Cardiac muscle cell (in vitro differentiated cells and primary cell): ENCODE data around the gene GHRH. TPM values are rescaled to one million over a fixed set of nuclear protein-coding genes. Genes with fewer than 3 reads are reported as not detected.

ENCODE experiments used
- DNase-seq, 2 donors: peaks; one replicate each; pipeline versions ENCODE4 v3.0.0 to v3.0.0-alpha.2; 2010 to 2017; ENCODE audit warnings: low read depth in 1 of 2, low spot score in 1 of 2
- H3K27ac ChIP-seq: fragments of 200-600 bp; sonication (generic); 2 replicates; pipeline ENCODE4 v1.5.1; 2016
- H3K27me3 ChIP-seq: fragments of 200-600 bp; sonication (generic); 2 replicates; pipeline ENCODE4 v1.6.0; 2016; ENCODE audit warnings: control low read depth
- H3K36me3 ChIP-seq: fragments of 200-600 bp; sonication (generic); 2 replicates; pipeline ENCODE4 v1.5.1; 2016; ENCODE audit warnings: control low read depth
- H3K4me1 ChIP-seq: fragments of 200-600 bp; sonication (generic); 2 replicates; pipeline ENCODE4 v1.8.1; 2017; ENCODE audit warnings: low read depth, mild to moderate bottlenecking, mixed run types
- H3K4me3 ChIP-seq: fragments of 200-600 bp; sonication (generic); 2 replicates; pipeline ENCODE4 v1.5.1; 2016; ENCODE audit warnings: mild to moderate bottlenecking
- H3K9me3 ChIP-seq: fragments of 200-600 bp; sonication (generic); 2 replicates; pipeline ENCODE4 v1.5.1; 2017; ENCODE audit warnings: low read depth, mild to moderate bottlenecking, control low read depth
- CTCF ChIP-seq: IDR thresholded peaks from 2 replicates; pipeline ENCODE4 v1.5.1; 2012; ENCODE audit warnings: low read depth, mild to moderate bottlenecking, low read length
- polyA plus RNA-seq: library from polyadenylated mRNA; unstranded; fragments of >200 nt; fragmentation: Nextera tagmentation; extraction: Ambion mirVana; gene quantifications from 2 replicates; pipeline ENCODE4 v1.2.1, GENCODE V29; 2016
- total RNA-seq: library from RNA; depleted of rRNA; stranded (reverse); fragments of >200 nt; gene quantifications from 2 replicates; pipeline ENCODE4 v1.2.3, GENCODE V29; 2016

GHRH gene
- total and polyA plus RNA-seq, 2 experiments from 2014 or later = 0.34 to 1.1 TPM

DNA sequence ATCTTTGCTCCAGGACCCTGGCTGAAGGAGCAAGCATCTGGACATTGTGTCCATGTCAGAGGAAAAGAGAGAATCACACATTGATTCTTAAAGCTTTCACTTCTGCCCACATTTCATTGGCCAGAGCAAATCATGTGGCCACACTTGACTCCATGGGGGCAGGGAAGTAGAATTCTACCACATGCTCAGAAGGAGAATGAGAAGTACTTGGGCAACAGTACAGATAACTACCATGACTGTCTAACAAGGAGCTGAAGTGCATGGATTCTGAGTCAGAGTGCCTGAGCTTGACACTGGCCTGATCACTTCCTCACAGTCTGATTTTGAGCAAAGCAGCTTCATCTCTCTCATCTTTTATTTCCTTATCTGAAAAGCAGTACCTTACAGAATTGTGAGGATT lies 38.6 kb downstream of the GHRH start:
- Histone ChIP-seq H3K4me3 (no peak overlapping the region), H3K9me3 (no peaks in the 10 kb centered on the region), H3K27ac (peak overlapping the region; percentile 74), H3K4me1 (peaks cover 31% of the 10 kb centered on the region), H3K36me3 (peaks cover 39% of the 10 kb centered on the region), H3K27me3 (no peaks in the 10 kb centered on the region)
- no peak for TF ChIP-seq CTCF
- peak; percentile 80 to 92 for DNase-seq

- TF ChIP-seq CTCF = no peak
- Histone ChIP-seq H3K4me3 (no peak overlapping the region), H3K36me3 (peaks cover 30% of the 10 kb centered on the region), H3K9me3 (no peaks in the 10 kb centered on the region), H3K27ac (peak overlapping the region; percentile 74), H3K4me1 (peaks cover 27% of the 10 kb centered on the region), H3K27me3 (no peaks in the 10 kb centered on the region)
- no peak for DNase-seq
Observed at GRCh38 chr20:37222086-37222485, 39.5 kb downstream of the GHRH start.

DNA sequence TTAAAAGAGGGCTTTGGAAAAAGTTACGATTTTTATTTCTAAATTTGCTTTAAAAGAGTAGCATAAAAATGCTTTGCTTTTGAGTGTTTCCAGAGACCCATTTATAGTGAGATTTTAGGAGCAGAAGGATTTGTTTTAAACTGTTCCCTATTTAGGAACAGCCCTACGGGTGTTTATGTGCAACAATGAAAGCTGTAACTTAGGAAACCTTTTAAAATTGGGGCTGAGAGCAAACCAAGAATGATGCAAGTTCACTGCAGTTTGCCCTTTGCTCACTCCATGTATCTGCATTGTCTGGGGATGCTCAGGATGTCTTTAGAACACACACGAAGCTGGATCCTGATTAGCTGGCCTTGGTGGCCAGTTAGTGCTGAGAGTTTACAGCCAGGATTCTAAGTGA lies 40.9 kb downstream of the GHRH start:
- peaks cover 17% of the 10 kb centered on the region for H3K36me3 ChIP-seq
- peak overlapping the region; percentile 6 for H3K27ac ChIP-seq
- peak in 1 of 2 donors; percentile 49 for DNase-seq

GRCh38 chr20:37219751-37220668 lies 41.6 kb downstream of the GHRH start:
- Histone ChIP-seq H3K4me3 (no peak overlapping the region), H3K36me3 (peaks cover 11% of the 10 kb centered on the region), H3K27me3 (no peaks in the 10 kb centered on the region), H3K9me3 (no peaks in the 10 kb centered on the region), H3K27ac (peak overlapping the region; percentile 6), H3K4me1 (peaks cover 25% of the 10 kb centered on the region)
- TF ChIP-seq CTCF = no peak
- DNase-seq = no peak

More for the DNA sequence above, 40.9 kb downstream of the GHRH start:
- H3K9me3 ChIP-seq = no peaks in the 10 kb centered on the region
- peaks cover 27% of the 10 kb centered on the region for H3K4me1 ChIP-seq
- TF ChIP-seq CTCF = no peak
- no peaks in the 10 kb centered on the region for H3K27me3 ChIP-seq
- no peak overlapping the region for H3K4me3 ChIP-seq

GRCh38 chr20:37218976-37219375 lies 42.6 kb downstream of the GHRH start:
- H3K4me1 ChIP-seq = peaks cover 15% of the 10 kb centered on the region
- H3K27ac ChIP-seq = no peak overlapping the region
- no peaks in the 10 kb centered on the region for H3K27me3 ChIP-seq
- H3K4me3 ChIP-seq = no peak overlapping the region
- DNase-seq = no peak
- H3K9me3 ChIP-seq = no peaks in the 10 kb centered on the region
- peaks cover 14% of the 10 kb centered on the region for H3K36me3 ChIP-seq
- TF ChIP-seq CTCF = no peak
